Lung microvascular endothelial cell (primary cell): ENCODE measurements around the gene MPLKIP. TPM values are rescaled to one million over a fixed set of nuclear protein-coding genes. Genes with fewer than 3 reads are reported as not detected.
"Not testable (repeated sequence)": the region's sequence is repeated elsewhere in the genome, so short reads cannot be mapped to it uniquely, and the experiment has no call there.

Experiments used
- DNase-seq, 2 donors: peaks; one replicate each; pipeline versions ENCODE4 v3.0.0 to v3.0.0-alpha.2; 2010; ENCODE audit warnings: low read depth in 2 of 2
- total RNA-seq: library from RNA; depleted of rRNA; stranded (reverse); fragments of >200 nt; gene quantifications from 2 replicates; pipeline ENCODE4 v1.2.1, GENCODE V29; 2014

MPLKIP gene
- total RNA-seq, 1 donor from 2014 or later: 25.8 TPM

DNA sequence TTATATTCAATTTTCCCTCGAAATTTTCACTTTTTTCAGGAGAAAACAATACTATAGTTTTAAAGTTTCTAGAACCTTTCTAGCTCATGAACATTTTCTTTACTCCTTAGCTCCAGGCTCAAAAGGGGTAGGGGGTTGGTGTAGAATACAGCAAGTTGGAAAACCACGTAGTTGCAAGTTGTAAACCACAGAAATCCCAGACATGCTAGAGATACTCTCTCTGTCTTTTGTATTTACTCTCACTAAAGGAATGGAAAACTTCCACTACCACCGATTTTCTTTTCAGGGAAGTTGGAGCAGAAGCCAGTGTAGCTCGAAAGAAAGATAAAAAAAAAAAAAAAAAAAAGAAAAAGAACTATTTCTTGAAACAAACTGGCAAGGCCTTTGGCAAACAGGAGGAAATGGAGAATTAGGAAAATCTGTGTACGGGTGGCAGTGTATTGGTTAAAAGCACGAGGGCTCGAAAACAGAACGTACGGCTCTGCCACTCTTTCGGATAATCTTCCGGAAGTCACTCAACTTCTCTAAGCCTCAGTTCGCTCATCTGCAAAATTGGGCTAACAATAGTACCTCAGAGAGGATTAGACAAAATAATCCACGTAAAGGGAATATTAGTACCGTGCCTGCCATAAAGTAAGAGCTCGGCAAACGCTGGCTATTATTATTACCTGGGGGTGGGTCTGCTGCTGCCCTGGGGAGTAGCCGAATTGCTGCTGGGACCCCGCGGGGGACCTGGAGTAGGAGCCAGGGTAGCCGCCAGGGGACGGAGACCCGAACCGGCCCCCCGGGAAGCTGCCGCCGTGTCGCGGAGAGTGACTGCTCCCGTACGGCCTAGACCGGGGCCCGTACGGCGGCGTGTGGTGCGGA, 628 bp downstream of the MPLKIP start:
- peak; percentile 19 to 37 for DNase-seq

DNA sequence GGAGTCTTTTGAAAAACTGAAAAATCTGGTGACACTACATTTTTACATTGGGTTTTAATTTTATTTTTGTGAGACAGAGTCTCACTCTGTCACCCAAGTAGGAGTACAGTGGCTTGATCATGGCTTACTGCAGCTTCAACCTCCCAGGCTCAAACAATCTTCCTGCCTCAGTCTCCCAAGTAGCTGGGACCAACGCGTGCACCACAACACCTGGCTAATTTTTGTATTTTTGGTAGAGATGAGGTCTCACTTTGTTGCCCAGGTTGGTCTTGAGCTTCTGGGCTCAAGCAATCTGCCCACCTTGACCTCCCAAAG, 11.5 kb downstream of the MPLKIP start:
- DNase-seq: no peak

DNA sequence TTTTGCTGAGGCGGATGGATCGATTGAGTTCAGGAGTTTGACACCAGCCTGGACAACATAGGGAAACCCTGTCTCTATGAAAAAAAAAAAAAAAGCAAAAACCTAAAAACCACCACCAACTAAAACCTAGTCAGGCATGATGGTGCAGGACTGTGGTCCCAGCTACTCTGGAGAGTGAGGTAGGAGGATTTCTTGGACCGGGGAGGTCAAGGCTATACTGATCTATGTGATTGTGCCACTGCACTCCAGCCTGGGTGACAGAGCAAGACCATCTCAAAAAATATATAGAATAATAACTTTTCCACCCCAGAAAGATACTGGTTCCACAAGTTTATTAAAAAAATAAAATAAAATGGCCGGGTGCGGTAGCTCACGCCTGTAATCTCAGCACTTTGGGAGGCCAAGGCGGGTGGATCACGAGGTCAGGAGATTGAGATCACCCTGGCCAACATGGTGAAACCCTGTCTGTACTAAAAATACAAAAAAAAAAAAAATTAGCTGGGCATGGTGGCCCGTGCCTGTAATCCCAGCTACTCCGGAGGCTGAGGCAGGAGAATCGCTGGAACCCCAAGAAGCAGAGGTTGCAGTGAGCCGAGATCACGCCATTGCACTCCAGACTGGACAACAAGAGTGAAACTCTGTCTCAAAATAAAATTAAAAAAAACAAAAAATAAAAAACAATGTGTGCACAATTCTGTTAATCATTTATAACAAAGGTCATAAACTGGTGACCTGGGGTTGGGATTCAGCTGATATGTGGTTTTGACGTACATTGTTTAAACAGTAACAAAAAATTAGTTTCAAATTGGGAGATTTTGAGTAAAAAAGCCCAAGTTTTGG, 12.1 kb downstream of the MPLKIP start:
- not testable (repeated sequence) for DNase-seq

DNA sequence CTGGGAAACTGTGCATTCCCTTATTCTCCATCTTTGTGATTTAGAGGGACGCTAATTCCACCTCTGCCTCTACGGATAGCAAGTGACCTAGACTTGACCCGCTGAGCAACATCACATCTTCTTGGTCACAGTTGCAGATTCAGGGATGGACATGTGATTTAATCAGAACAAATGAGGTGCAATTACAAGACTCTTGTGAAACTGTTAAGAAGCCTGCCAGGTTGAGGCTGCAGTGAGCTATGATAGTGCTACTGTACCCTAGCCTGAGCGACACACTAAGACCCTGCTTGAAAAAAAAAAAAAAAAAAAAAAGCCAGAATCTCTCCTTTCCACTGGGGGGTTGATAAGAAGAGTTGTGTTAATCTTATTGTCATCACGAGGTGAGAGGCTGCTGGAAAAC, 14.4 kb downstream of the MPLKIP start:
- no peak for DNase-seq

DNA sequence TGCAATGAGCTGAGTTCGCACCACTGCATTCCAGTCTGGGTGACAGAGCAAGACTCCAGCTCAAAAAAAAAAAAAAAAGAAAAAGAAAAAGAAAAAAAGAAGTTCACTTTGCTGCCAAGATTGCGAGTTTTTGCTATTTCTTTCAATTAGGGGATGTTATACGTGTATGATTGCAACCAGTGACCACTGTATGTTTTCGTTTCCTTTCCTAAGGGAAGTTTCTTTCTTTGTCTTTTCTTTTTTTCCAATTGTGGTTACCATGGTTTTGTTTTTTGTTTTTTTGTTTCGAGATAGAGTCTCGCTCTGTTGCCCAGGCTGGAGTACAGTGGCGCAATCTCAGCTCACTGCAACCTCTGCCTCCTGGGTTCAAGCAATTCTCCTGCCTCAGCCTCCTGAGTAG, 16.2 kb downstream of the MPLKIP start:
- peak in 1 of 2 donors; percentile 52 for DNase-seq

DNA sequence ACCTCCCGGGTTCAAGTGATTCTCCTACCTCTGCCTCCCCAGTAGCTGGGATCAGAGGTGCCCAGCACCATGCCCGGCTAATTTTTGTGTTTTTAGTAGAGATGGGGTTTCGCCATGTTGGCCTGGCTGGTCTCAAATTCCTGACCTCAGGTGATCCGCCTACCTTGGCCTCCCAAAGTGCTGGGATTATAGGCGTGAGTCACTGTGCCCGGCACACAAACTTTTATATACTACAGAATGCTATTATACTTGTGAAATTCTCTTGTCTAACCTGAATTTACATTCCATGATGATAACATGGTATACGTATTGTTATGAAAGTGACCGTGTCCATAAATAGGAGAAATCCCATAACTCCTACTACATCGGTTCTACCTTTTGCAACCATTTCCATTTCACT, 17.2 kb downstream of the MPLKIP start:
- not testable (repeated sequence) for DNase-seq

DNA sequence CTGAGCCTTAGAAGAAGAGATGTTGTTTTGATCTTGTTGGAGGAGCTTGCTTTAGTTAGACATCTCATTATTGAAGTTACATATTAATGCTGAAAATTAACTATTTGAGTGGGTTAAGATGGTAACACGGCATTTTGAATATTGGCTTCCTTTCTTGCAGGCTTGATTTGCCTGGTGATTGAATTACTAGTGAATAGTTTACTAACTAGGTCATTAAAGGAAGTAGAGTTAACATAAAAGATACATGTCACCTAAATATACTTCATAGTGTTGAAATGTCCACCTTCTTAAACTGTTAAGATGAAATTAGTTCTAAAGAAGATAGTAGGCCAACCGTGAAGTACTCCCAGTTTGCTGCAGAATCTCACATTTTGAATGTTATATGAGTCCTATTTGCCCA, 18.5 kb downstream of the MPLKIP start:
- no peak for DNase-seq

DNA sequence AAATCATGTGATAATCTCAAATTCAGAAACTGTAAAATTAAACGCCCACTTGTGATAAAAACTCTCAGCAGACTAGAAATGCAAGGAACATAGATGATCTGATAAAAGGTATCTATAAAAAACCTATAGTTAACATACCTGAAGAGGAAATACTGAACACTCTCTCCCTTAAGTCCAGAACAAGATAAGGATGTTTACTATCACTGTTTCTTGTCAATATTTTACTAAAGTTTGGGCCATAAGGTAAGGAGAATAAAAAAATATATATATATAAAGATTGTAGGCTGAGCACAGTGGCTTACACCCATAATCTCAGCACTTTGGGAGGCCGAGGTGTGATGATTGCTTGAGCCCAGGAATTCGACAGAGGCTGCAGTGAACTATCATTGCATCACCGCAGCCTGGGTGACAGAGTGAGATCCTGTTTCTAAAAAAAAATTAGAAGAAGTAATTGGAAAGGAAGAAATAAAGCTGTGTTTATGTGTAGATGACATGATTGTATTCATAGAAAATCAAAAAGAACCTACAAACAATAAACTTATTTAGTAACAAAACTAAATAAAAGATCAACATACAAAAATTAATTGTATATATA, 28.4 kb downstream of the MPLKIP start:
- DNase-seq: no peak

DNA sequence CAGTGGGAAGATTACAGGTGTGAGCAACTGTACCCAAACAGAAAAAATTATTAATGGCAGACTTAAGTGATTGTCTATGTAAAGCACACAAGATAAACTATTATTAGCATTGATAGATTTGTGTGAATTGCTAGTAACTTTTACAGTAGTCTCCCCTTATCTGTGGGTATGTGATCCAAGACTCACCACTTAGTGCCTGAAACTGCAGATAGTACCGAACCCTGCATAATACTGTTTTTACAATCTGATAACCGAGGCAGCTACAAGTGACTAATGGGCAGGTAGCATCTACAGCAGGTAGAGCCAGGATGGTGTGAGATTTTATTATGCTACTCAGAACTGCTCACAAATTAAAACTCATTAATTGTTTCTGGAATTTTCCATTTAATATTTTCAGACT, 31.5 kb downstream of the MPLKIP start:
- no peak for DNase-seq

DNA sequence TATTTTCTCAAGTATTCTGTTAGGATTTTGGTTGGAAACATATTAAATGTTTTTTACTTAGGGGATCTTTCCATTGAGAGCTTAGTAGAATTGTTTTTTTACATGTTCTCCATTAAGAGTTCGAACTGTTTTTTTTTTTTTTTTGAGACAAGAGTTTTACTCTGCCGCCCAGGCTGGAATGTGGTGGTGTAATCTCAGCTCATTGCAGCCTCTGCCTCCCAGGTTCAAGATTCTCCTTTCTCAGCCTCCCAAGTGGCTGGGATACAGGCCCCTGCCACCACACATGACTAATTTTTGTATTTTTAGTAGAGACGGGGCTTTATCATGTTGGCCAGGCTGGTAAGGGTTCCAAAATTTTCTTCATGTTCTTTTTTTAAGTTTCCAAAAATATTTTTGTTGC, 33.2 kb downstream of the MPLKIP start:
- no peak for DNase-seq

DNA sequence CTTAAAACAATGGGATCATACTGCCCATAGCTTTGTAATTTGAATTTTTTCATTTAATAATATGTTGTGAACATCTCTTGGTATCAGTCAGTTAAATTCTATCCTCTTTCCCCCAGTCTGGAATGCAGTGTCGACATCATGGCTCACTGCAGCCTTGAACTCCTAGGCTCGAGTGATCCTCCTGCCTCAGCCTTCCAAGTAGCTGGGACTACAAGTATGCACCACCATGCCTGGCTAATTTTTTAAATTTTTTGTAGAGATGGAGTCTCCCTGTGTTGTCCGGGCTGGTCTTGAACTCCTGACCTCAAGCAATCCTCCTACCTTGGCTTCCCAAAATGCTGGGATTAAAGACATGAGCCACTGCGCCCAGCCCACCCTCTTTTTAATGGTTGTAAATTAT, 34.6 kb downstream of the MPLKIP start:
- DNase-seq: no peak

DNA sequence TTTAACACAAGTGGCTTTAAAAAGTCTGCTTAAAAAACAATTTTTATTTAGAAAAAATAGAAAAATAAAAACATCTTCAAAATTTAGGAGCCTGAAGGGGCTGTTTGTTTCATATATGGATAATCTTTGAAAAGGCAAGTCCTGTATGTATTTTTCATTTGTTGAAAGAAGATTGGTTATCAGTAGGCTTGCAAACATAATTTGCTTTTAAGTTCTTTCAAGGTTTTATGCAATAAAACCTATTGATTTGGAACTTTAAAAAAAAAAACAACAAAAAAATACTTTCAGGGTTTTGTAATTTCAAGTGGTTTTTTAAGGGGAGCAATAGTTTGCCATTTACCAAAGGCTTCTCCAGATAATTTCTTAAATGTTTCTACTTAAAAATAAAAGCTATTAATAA, 35.6 kb downstream of the MPLKIP start:
- DNase-seq: no peak

DNA sequence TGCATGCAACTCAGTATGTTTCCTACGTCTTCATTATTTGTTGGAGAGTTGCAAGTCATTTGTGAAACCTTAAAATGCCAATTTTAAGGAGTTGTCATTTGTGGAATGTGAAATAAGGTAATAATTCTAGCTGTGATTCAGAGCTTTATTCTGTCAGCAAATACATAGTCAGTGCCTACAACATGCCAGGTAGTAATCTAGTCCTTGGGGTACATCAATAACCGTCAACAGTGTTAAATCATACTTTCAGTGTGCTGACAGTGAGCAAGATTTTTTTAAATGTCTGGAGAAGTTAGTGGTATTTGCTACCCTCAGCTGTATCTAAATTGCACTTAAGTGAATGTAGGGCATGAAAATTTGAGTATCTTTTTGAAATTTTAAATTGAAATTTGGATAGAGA, 36.7 kb downstream of the MPLKIP start:
- DNase-seq: no peak

DNA sequence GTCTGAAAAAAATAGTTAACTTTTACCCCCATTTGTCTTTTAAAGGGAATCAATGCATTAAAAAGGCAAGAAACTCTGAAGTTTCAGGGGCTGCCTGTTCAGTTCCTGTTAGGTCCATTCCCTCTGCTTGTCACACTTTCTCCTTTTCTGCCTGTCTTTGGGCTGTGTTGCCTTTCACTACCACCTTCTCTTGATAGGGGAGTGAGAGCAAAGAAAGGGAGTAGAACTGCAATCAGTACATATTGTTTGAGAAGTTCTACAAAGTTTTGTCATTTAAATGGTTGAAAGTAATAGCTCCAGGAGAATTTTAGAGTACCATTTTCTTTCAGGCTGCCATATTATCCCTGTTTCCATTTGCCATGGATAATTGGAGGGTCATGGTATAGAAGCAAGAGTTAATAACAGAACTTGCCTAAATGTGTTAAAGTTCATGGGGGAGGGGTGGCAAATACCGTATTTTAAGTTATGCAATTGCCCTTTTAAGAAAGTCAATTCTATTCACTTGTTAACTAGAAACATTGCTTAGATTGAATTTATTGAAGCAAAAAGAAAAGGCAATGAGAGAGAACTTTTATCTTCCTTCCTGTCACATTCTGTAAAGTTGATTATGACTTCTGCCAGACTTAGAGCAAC, 38.6 kb downstream of the MPLKIP start:
- DNase-seq: no peak

DNA sequence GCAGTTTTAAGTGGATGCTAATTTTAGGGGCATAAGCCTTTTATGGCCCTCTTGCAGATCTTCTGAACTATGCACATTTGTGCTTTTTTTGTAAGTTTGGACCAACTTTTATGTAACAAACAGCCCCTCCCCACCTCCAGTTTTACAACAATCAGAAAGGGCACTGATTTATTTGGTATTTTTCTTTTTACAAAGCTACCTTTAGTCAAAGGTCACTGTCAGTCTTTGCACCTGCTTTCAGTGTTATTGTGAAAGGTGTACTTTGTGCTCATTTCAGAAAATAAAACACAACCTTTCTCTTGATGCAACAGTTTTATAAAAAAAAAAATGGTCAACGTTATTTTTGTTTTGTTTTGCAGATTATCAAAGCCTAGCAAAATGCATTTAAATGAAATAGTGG, 39.2 kb downstream of the MPLKIP start:
- DNase-seq: no peak

DNA sequence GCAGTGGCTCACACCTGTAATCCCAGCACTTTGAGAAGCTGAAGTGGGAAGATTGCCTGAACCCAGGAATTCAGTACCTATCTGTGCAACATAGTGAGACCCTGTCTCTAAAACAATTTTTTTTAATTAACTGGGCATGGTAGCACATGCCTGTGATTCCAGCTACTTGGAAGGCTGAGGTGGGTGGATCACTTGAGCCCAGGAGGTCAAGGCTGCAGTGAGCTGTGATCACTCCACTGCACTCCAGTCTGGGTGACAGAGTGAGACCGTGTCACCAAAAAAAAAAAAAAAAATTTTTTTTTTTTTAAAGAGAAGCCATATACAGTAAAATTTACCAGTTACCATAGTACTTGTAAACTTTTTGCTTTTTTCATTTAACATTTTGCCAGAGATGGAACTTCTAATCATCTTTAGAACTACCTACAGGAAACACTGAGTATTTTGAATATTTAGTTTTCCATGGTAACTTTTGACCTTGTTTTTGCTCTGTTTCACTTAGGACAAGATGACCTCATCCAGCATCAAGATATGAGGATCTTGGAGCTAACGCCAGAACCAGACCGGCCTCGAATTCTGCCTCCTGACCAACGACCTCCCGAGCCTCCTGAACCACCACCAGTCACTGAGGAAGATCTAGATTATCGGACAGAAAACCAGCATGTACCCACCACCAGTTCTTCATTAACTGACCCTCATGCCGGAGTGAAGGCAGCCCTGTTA, 40.6 kb downstream of the MPLKIP start:
- DNase-seq: no peak

DNA sequence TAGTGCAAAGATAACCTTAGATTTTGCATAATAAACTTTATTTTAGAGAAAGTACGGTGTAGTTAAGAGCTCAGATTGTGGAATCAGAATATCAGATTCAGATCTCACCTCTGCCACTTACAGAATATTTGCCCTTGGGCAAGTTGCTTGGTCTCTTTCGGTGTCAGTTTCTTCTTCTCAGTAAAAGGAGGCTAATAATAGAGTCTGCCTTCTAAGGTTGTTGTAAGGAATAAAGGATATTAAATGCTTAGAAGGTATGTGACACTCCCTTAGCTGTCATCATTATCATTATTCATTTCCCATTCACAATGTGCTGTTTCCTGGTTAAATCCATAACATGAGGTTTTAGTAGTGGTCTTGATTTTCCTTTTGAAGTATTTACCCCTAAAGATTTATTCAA, 42.2 kb downstream of the MPLKIP start:
- DNase-seq: no peak

DNA sequence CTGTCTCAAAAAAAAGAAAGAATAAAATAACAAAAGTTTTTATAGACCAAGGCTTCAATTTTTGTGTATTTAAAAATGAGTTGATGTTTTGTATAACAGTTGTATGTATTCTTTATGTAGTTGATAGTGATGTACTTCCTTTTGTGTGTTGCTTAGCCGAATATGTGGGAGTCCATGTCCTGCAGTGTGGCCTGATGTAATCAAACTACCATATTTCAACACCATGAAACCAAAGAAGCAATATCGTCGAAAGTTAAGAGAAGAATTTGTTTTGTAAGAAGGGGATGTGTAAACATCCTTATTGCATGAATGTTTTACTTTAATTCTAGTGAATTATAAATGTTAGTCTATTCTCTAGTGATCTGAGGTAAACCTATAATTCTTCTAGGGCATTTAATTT, 56.6 kb downstream of the MPLKIP start:
- DNase-seq: no peak
